Measurements from ENCODE around the gene IRAK4.
A peak's percentile ranks its signal among the peaks of the same experiment; 100 is the strongest.

The IRAK4 gene

GRCh38 chr12:43766291-43766690 is 7.5 kb downstream of the IRAK4 start:
- DNase-seq (ENCODE audit: low read depth in 2 of 2), result no peak

- DNase-seq (ENCODE audit: low read depth in 2 of 2), result no peak
Observed at GRCh38 chr12:43776498-43776897, 17.7 kb downstream of the IRAK4 start.

GRCh38 chr12:43786899-43787693 is 28.3 kb downstream of the IRAK4 start:
- DNase-seq (ENCODE audit: low read depth in 2 of 2), result no peak

GRCh38 chr12:43789941-43790340 is 31.2 kb downstream of the IRAK4 start:
- no peak for DNase-seq (ENCODE audit: low read depth in 2 of 2)

GRCh38 chr12:43795716-43796280 is 37.0 kb downstream of the IRAK4 start:
- DNase-seq (ENCODE audit: low read depth in 2 of 2), result no peak

GRCh38 chr12:43797561-43798217 is 38.9 kb downstream of the IRAK4 start:
- DNase-seq (ENCODE audit: low read depth in 2 of 2), result no peak

GRCh38 chr12:43805149-43805859 is 46.6 kb downstream of the IRAK4 start:
- no peak for DNase-seq (ENCODE audit: low read depth in 2 of 2)

GRCh38 chr12:43805860-43806736 is 47.3 kb downstream of the IRAK4 start, which contains the start of gene TWF1:
TSS of gene TWF1 (minus strand) at chr12:43806317. CDS start at chr12:43806245, 72 bp downstream.
- DNase-seq (ENCODE audit: low read depth in 2 of 2), result peak; percentile 80 to 85

- no peak for DNase-seq (ENCODE audit: low read depth in 2 of 2)
Observed at GRCh38 chr12:43806737-43807072, 48.0 kb downstream of the IRAK4 start.

- no peak for DNase-seq (ENCODE audit: low read depth in 2 of 2)
Observed at GRCh38 chr12:43807386-43807785, 48.6 kb downstream of the IRAK4 start.

- no peak for DNase-seq (ENCODE audit: low read depth in 2 of 2)
Observed at GRCh38 chr12:43812057-43812456, 53.3 kb downstream of the IRAK4 start.

GRCh38 chr12:43812926-43813325 is 54.2 kb downstream of the IRAK4 start:
- no peak for DNase-seq (ENCODE audit: low read depth in 2 of 2)

- DNase-seq (ENCODE audit: low read depth in 2 of 2), result no peak
Observed at GRCh38 chr12:43815416-43815815, 56.7 kb downstream of the IRAK4 start.

- no peak for DNase-seq (ENCODE audit: low read depth in 2 of 2)
Observed at GRCh38 chr12:43816168-43816567, 57.4 kb downstream of the IRAK4 start.

- no peak for DNase-seq (ENCODE audit: low read depth in 2 of 2)
Observed at GRCh38 chr12:43824207-43824775, 65.5 kb downstream of the IRAK4 start.

GRCh38 chr12:43826681-43827080 is 67.9 kb downstream of the IRAK4 start:
- DNase-seq (ENCODE audit: low read depth in 2 of 2), result no peak

- no peak for DNase-seq (ENCODE audit: low read depth in 2 of 2)
Observed at GRCh38 chr12:43827093-43827492, 68.3 kb downstream of the IRAK4 start.

- DNase-seq (ENCODE audit: low read depth in 2 of 2), result no peak
Observed at GRCh38 chr12:43832463-43833168, 73.9 kb downstream of the IRAK4 start.

- no peak for DNase-seq (ENCODE audit: low read depth in 2 of 2)
Observed at GRCh38 chr12:43835264-43835655, 76.5 kb downstream of the IRAK4 start.

Data from stimulated activated CD8-positive, alpha-beta memory T cell treated with anti-CD3 and anti-CD28 coated beads, Interleukin-2, amount 100 ng/mL, for 48 hours (primary cell).